ENCODE data around the gene RHOB. TPM values are rescaled to one million over a fixed set of nuclear protein-coding genes. Genes with fewer than 3 reads are reported as not detected.

The RHOB gene
- total RNA-seq, 2 experiments from 2014 or later, result 14.2 to 15.4 TPM

DNA sequence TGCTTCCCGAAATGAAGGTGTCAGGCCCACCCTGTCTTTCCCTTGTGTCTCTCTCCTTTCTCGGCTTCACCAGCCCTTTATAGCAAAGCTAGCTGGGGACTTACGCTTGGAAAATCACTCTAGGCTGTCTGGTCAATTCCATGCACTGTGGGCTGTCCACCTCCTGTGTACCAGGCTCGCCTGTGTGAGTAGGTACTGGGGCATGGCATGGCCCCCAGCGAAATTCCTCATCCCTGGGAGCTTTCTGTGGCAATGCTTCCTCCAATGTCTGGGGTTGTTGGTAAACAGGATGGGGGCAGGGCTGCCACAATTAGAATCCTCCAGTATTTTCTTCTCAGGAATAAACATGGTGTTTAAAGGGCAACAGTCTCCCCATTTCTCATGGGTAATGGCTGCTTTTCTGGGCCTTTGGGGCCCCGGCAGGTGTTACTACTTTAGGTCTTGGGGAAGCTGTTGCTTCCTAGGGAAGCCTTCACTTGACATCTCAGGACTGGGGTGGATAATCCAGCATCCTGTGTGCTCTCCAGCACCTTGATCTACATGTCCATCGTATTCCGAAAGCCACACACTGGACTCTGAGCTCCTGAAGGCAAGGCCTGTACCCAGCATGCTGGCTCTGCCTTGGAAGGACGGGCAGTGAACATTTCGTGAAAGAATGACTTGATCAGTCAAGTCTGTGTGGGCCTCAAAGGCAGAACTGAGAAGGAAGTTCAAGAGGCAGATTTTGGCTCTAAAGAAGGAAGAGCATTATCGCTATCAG is 21.1 kb downstream of the RHOB start:
- H3K27ac Mint-ChIP-seq, result no peak overlapping the region
- DNase-seq (no peak), ATAC-seq (no peak)
- no peaks in the 10 kb centered on the region for H3K27me3 Mint-ChIP-seq
- no peaks in the 10 kb centered on the region for H3K9me3 Mint-ChIP-seq
- H3K36me3 Mint-ChIP-seq (ENCODE audit: low read depth), result no peaks in the 10 kb centered on the region
- TF ChIP-seq, protein P1, sequence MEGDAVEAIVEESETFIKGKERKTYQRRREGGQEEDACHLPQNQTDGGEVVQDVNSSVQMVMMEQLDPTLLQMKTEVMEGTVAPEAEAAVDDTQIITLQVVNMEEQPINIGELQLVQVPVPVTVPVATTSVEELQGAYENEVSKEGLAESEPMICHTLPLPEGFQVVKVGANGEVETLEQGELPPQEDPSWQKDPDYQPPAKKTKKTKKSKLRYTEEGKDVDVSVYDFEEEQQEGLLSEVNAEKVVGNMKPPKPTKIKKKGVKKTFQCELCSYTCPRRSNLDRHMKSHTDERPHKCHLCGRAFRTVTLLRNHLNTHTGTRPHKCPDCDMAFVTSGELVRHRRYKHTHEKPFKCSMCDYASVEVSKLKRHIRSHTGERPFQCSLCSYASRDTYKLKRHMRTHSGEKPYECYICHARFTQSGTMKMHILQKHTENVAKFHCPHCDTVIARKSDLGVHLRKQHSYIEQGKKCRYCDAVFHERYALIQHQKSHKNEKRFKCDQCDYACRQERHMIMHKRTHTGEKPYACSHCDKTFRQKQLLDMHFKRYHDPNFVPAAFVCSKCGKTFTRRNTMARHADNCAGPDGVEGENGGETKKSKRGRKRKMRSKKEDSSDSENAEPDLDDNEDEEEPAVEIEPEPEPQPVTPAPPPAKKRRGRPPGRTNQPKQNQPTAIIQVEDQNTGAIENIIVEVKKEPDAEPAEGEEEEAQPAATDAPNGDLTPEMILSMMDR (IDR thresholded peaks at IDR 0.05), result no peak
- H3K4me3 Mint-ChIP-seq, result no peak overlapping the region
- ChIA-PET CTCF (interaction anchor here (1.9 kb wide), 1 partner anchor 183 kb away, joined by 4 read pairs; the partner anchor contains the start of gene HS1BP3), POLR2A (interaction anchor here (0.9 kb wide), 1 partner anchor 11 kb away, joined by 3 read pairs; no protein-coding TSS in a partner anchor)
- intact Hi-C loops (cut with micrococcal nuclease), result no loop called here
- no peaks in the 10 kb centered on the region for H3K4me1 Mint-ChIP-seq (ENCODE audit: low read depth)

DNA sequence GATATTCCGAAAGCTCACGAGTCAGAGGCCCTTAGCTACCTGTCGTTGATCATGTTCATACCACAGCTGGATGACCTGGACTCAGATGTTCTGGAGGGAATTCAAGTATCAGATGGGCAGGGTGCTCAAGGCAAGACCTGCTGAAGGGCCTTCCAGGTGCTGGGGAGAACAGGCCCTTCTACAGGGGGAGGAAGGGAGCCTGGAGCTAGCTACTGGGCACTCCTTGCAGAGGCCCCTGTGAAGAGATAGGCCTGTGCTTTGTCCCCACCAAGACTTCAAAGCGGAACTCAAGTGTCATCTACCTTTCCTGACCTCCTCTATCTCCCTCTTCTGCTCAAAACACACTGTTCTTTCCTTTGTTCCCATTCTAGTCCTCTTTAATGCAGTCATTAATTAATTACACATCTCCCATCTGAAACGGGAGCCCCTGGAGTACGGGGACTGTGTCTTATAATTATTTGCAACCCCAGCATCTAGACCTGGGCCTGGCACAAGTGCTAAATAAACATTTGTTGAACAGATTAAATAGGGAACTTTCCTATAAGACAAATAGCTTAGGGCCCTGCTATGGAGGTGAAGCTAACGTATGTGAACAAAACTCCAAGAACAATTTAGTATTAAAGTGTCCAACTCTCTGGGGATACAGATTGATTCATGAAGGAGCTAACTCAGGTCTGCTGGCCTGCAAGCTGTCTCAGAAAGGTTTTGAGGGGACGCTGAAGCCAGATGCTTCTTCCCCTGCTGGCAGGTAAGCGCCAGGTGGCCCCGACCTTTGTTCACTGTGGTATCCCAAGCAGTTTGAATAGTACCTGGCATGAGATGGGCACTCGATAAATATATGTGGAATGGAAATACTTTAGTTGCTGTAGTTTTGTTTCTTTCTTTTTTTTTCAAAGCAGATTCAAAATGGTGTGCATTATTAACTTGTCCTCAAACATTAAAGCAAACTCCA is 22.0 kb downstream of the RHOB start:
- H3K4me3 Mint-ChIP-seq, result no peak overlapping the region
- no peaks in the 10 kb centered on the region for H3K4me1 Mint-ChIP-seq (ENCODE audit: low read depth)
- POLR2A ChIA-PET, result interaction anchor here (0.9 kb wide), 1 partner anchor 11 kb away, joined by 3 read pairs; no protein-coding TSS in a partner anchor
- H3K36me3 Mint-ChIP-seq (ENCODE audit: low read depth), result no peaks in the 10 kb centered on the region
- no peaks in the 10 kb centered on the region for H3K27me3 Mint-ChIP-seq
- H3K27ac Mint-ChIP-seq, result no peak overlapping the region
- no peak for DNase-seq
- intact Hi-C loops (cut with micrococcal nuclease), result no loop called here
- ATAC-seq, result no peak
- CTCF ChIA-PET, result interaction anchor here (1.9 kb wide), 1 partner anchor 182 kb away, joined by 4 read pairs; the partner anchor contains the start of gene HS1BP3
- H3K9me3 Mint-ChIP-seq, result no peaks in the 10 kb centered on the region
- TF ChIP-seq, protein P1 (IDR thresholded peaks at IDR 0.05), result no peak

DNA sequence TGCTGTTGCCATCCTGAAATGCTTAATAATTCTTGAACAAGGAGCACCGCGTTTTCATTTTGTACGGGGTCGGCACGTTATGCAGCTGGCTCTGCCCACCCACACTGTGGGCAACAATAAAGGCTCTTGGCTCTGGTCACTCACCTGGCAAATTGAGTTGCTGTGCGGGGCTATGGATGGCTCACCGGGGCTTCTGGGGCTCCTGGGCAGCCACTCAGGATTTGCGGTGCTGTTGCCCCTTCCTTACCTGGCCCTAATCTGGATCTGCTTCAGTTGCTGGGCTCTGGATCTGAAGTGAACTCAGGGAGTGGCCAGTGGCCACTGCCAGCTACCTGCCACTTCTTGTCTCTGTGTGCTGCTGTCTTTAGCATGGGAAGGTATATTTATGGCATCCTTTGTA is 22.7 kb downstream of the RHOB start:
- DNase-seq, result no peak
- intact Hi-C loops (cut with micrococcal nuclease), result no loop called here
- ATAC-seq, result no peak
- Mint-ChIP-seq H3K4me3 (no peak overlapping the region), H3K36me3 (ENCODE audit: low read depth) (no peaks in the 10 kb centered on the region), H3K27me3 (no peaks in the 10 kb centered on the region), H3K9me3 (no peaks in the 10 kb centered on the region), H3K4me1 (ENCODE audit: low read depth) (no peaks in the 10 kb centered on the region), H3K27ac (no peak overlapping the region)
- TF ChIP-seq, protein P1 (IDR thresholded peaks at IDR 0.05), result no peak
- ChIA-PET POLR2A (no interaction called here), CTCF (interaction anchor here (1.9 kb wide), 1 partner anchor 181 kb away, joined by 4 read pairs; the partner anchor contains the start of gene HS1BP3)

DNA sequence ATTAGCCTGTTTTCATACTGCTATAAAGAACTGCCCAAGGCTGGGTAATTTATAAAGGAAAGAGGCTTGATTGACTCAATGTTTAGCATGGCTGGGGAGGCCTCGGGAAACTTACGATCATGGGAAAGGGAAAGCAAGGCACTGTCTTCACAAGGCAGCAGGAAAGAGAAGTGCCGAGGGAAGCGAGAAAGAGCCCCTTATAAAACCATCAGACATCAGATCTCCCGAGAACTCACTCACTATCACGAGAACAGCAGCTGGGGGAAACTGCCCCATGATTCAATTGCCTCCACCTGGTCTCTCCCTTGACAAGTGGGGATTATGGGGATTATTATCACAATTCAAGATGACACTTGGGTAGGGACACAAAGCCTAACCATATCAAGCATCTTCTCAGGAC is 23.3 kb downstream of the RHOB start:
- ATAC-seq (no peak), DNase-seq (no peak)
- intact Hi-C loops (cut with micrococcal nuclease), result no loop called here
- Mint-ChIP-seq H3K9me3 (no peaks in the 10 kb centered on the region), H3K4me3 (no peak overlapping the region), H3K27ac (no peak overlapping the region), H3K36me3 (ENCODE audit: low read depth) (no peaks in the 10 kb centered on the region), H3K4me1 (ENCODE audit: low read depth) (no peaks in the 10 kb centered on the region), H3K27me3 (no peaks in the 10 kb centered on the region)
- ChIA-PET POLR2A (no interaction called here), CTCF (no interaction called here)
- TF ChIP-seq, protein P1 (IDR thresholded peaks at IDR 0.05), result no peak

Measured in activated CD8-positive, alpha-beta T cell treated with anti-CD3 and anti-CD28 coated beads for 36 hours (primary cell).